Stimulated activated CD4-positive, alpha-beta T cell treated with anti-CD3 and anti-CD28 coated beads, Interleukin-12 subunit alpha, Interleukin-12 subunit beta, amount 100 ng/mL, for 4 hours (primary cell): ENCODE results near the gene RALGAPB.
"Not testable (repeated sequence)": the region's sequence is repeated elsewhere in the genome, so short reads cannot be mapped to it uniquely, and the experiment has no call there.

Experiments
- DNase-seq: peaks from one replicate; pipeline ENCODE4 v3.0.0-alpha.2; 2020

RALGAPB gene

GRCh38 chr20:38472513-38473366, at the start of gene RALGAPB:
TSS of gene RALGAPB (plus strand) at chr20:38472843. CDS start at chr20:38488433, 15,590 bp downstream.
- DNase-seq = peak; percentile 98

DNA sequence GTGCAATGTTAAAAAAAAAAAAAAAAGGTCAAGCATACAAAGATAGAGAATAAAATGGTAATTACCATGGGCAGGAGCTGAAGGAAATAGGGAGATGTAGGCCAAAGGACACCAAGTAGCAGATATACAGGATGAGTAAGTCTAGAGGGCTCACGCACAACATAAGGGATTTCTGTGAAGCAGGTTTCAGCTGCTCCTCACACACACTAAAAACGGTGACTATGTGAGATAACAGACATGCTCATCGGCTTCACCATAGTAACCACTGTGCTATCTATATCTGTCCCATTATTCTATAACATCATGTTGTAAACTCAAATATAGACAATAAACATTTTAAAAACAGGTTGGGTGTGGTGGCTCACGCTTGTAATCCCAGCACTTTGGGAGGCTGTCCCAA, 49.1 kb upstream of the RALGAPB start:
- no peak for DNase-seq

DNA sequence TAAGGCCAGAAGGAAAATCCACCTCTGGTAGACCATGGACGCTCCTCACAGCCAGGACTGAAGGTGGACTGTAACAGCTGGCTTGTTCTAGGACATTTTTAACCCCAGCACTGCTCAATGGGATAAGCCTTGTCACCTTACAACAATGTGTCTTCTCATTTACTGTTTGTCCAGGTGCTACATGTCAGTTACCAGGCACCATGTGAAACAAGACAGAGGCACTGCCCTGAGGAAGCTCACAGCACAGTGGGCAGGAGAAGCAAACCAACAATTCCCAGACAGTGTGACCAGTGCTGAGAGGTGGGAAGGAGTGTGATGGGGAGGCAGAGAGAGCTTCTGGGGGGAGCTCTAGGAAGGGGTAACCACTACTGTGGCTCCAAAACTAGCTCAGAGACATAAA, 48.2 kb upstream of the RALGAPB start:
- no peak for DNase-seq

DNA sequence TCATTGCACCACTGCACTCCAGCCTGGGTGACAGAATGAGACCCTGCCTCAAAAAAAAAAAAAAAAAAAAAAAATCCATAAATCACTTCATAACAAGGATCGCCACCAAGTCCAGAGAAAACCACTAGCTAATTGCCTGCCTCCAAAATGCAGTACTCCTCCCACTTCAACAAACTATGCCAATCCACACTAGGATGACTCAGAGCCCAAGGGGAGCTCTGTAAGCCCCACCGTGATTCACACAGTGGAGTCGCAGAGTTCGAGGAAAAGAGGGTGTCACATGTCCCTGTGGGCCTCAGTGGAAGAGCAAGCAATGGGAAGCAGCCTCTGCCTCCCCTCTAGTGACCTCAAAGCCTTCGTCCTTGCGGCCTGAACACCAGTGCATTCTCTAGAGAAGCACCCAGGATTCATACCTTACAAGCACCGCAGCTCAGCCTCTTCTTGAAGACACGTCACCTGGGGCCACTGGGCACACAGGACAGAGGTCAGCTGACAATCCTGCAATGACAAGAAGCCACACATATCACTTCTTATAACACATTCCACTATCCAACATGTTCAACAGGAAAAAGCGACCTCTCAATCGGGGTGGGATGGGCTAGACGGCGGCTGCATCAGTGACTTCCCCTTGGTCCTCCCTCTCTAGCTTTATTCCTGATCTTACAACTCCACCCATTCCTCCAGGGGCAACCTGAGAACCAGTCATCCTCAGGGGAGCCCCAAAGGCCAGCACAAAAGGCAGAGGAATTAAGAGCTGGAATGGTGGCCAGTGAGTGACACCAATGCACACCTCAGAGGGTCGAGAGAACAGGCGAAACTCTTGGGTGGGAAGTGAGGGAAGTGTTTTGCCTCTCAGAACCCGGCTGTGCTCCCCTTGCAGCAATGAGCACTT, 46.4 kb upstream of the RALGAPB start:
- DNase-seq = no peak

DNA sequence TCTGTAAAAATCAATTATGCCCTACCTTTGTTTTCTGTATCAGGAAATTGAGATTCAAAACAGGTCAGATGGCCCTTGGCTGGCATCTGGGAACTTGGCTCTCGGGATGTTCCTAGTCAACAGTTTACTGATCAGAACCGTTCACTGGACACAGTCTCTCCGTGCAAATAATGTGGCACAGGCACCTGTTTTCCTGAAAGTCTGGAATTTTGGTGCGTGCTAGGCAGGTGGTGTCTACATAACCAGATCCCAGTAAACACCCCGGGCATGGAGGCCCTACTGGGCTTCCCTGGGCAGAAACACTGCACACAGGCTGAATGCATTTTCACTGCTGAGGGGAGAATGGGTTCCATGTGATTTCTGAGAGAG, 45.0 kb upstream of the RALGAPB start:
- no peak for DNase-seq

DNA sequence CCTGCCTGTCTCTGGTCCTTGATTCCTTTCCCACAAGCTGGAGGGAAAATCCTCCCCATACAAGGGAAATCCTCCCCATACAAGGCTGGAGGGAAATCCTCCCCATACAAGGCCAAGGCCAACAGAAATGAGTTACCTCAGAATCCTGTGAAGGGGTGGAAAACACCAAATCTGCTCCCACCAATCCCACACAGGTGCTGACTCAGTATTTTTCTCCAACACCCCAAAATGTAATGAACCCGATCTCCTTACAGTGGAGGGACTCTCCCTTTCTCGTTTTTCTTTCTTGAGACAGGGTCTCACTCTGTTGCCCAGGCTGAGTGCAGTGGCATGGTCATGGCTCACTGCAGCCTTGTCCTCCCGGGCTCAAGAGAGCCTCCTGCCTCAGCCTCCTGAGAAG, 43.8 kb upstream of the RALGAPB start:
- DNase-seq = no peak

GRCh38 chr20:38429301-38429700, 43.3 kb upstream of the RALGAPB start:
- DNase-seq = no peak

- no peak for DNase-seq
Observed at GRCh38 chr20:38430679-38431325, 41.8 kb upstream of the RALGAPB start.

DNA sequence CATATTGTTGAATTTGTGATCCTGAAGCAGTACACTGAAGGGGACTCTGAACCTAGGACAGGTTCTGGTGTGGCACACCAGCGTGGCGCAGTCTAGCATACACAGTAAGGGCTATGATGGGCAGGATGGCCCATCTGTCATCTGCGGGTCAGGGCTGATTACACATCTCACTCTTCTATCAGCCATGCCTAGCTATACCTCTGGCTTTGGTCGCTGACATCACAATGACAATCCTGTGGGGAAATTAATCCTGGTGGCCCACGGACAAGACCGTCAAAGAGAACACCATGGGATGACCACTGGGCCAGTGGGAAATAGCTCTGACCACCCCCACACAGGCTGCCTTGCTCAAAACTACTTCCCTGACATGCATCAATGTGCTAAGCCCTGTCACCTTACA, 40.4 kb upstream of the RALGAPB start:
- no peak for DNase-seq

GRCh38 chr20:38432870-38433269, 39.8 kb upstream of the RALGAPB start:
- not testable (repeated sequence) for DNase-seq

DNA sequence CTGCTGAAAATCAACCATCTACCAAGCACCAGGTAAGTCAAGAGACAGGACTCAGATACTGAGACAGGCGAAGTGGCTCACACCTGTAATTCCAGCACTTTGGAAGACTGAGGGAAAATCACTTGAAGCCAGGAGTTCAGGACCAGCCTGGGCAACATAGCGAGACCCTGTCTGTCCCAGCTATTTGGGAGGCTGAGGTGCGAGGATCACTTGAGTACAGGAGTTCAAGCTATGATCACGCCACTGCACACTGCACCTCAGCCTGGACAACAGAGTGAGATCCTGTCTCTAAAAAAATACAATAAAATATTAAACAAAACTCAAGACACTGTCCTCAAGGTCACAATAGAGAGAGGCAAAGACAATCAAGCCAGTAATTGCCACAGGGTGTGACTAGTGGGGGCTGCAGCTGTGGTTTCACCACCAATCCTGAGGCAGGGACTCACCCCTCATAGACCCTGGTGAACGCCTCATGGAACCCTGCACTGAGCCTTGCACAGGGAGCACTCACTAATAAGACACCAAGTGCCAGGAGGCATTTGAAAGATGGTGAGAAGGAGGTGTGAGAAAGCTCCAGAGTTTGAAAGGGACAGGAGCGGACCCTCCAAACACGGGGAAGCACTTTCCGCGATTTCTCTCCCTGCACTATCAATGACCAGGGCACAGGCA, 39.2 kb upstream of the RALGAPB start:
- no peak for DNase-seq

GRCh38 chr20:38434301-38434741, 38.3 kb upstream of the RALGAPB start:
- DNase-seq = peak; percentile 25

DNA sequence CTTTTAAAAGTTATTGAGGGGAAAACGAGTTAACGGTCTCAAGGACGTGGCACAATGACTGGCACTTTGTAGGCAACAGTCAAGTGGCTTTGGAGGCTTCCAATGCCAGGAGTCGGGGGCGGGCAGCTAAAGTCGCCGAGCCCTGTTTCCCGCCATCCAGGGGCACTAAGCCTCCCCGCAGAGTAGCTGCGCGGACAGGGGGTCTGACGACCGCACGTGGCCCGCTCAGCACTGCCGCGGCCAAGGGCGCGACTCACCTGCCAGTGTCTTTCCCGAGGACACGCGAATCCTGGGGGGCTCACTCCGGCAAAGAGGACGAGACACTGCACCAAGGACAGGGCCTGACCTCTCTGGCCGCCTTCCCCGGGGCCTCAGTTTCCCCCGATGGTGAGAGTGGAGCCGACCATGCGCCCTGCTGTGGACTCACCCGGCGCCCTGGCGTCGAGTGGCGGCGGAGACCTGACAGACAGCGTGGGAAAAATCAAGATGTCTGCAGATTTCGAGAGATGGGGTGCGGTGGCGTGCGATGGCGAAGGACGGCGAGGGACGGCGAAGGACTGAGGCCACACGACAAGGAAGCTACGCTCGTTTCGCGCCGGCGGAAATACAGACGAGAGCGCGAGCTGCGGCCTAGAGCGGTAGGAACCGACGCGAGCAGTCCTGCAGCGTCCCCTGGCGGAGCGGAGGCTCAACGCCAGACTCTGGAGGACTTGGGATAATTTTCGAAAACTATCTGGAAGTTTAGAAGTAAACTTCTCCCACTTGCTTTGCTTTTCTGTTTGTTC, 37.7 kb upstream of the RALGAPB start, which contains the start of gene SNHG17:
SNHG17 (minus strand) TSS at position 559 of the 785 bp plus-strand sequence.
- peak; percentile 89 for DNase-seq

- no peak for DNase-seq
Observed at GRCh38 chr20:38435555-38435939, 37.1 kb upstream of the RALGAPB start.

DNA sequence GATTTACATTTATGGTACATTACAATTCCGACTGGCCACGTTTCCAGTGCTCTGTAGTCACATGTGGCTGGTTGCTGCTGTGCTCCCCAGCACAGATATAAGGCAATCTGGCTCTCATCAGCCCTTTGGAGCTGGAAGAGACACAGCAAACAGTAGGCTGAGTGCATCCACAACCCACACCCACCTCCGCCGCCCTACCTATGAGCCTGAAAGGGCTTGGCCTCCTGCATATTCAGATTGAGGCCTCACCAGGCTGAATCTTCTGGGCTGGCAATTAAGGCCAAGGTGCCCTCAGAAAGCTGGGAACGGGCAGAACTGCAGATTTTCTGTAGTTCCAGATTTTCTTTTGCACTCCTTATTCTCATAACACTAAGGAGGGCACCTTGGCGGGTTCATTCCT, 34.8 kb upstream of the RALGAPB start:
- no peak for DNase-seq

GRCh38 chr20:38441110-38441509, 31.5 kb upstream of the RALGAPB start:
- DNase-seq = not testable (repeated sequence)

DNA sequence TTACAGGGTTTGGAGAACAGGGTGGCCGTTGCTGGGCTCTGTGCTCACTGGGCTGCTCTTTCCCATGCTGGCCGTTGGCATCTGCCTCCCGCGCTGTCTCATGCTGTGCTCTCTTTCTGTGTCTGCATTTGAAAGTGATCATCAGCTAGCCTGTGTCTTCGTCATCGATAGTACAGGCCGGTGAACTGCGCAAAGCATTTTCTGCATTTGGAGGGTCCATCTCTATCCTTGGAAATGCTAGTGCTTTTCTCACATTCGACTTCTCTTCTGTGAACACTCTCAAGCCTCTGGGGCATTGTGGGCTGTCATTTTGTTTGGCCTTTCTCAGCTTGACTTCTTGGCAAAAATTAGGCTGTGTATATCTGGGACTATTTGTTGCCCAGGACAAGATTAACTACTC, 30.7 kb upstream of the RALGAPB start:
- DNase-seq = no peak

DNA sequence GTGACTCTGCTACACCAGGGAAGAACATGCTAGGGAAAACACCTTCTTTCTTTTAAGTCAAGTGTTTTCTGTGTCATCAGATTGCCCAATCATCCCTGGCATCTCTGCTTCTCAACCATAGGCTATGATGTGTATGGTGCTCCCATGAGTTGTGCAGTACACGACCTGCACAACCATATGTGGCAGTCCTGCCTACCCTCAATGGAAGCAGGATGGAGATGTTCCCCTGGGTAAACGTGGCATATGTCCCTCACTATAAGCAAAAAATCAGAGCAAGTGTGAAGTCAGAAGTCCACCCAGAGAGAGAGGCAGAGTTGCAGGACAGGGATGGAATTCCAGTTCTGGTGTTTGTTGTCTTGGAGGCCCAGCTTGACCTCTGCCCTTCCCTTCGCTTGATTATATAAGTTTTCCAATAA, 27.3 kb upstream of the RALGAPB start:
- DNase-seq = no peak

DNA sequence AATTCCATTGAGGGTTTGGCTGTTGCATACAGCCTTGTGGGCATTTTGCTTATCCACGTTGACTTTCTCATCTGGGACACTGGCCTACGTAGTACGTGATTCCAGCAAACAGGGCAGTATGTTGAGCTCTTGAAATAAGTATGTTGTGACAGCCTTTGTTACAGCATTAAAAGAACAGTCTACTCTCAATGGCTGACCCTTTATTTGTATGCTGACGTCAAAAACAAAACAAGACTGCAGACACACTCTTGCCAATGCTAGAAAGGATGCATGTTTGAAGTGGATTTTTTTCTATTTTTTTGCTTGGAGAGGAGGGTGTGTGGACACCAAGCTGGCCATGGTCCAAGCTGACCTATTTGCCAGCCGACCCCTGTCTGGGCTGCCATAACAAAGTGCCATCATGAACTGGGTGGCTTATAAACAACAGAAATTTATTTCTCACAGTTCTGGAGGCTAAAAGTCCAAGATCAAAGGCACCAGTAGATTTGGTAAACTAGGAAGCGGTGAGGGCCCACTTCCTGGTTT, 26.7 kb upstream of the RALGAPB start:
- DNase-seq = no peak

- peak; percentile 97 for DNase-seq
Observed at GRCh38 chr20:38446441-38447209, 26.0 kb upstream of the RALGAPB start.

- DNase-seq = no peak
Observed at GRCh38 chr20:38447251-38447661, 25.4 kb upstream of the RALGAPB start.
